ENCODE data around the gene HMCN2. TPM values are rescaled to one million over a fixed set of nuclear protein-coding genes. Genes with fewer than 3 reads are reported as not detected.

HMCN2 gene
- total RNA-seq, 2 donors from 2014 or later = 20.1 to 30.6 TPM

- H3K27ac ChIP-seq = no peak overlapping the region
- H3K4me1 ChIP-seq = no peaks in the 10 kb centered on the region
- H3K9me3 ChIP-seq = no peaks in the 10 kb centered on the region
- no peaks in the 10 kb centered on the region for H3K36me3 ChIP-seq
- TF ChIP-seq CTCF (IDR thresholded peaks at IDR 0.05) = no peak
- H3K27me3 ChIP-seq = no peaks in the 10 kb centered on the region
- no peak for DNase-seq
- intact Hi-C loops (cut with DNase I) = no loop called here
- no peak overlapping the region for H3K9ac ChIP-seq (ENCODE audit: low read depth in 2 of 2, low read length in 2 of 2)
- H3K4me3 ChIP-seq = no peak overlapping the region
Measured at GRCh38 chr9:130382096-130382495, 116.5 kb downstream of the HMCN2 start.

GRCh38 chr9:130382636-130383349, 117.2 kb downstream of the HMCN2 start:
- TF ChIP-seq CTCF (IDR thresholded peaks at IDR 0.05) = no peak
- intact Hi-C loops (cut with DNase I) = no loop called here
- DNase-seq = no peak
- Histone ChIP-seq H3K4me1 (no peaks in the 10 kb centered on the region), H3K36me3 (no peaks in the 10 kb centered on the region), H3K9ac (ENCODE audit: low read depth in 2 of 2, low read length in 2 of 2) (no peak overlapping the region), H3K4me3 (no peak overlapping the region), H3K27me3 (no peaks in the 10 kb centered on the region), H3K9me3 (no peaks in the 10 kb centered on the region), H3K27ac (no peak overlapping the region)

GRCh38 chr9:130383350-130383715, 117.8 kb downstream of the HMCN2 start:
- Histone ChIP-seq H3K9ac (ENCODE audit: low read depth in 2 of 2, low read length in 2 of 2) (no peak overlapping the region), H3K4me3 (no peak overlapping the region), H3K27me3 (no peaks in the 10 kb centered on the region), H3K4me1 (no peaks in the 10 kb centered on the region), H3K36me3 (no peaks in the 10 kb centered on the region), H3K27ac (no peak overlapping the region), H3K9me3 (no peaks in the 10 kb centered on the region)
- no peak for DNase-seq
- intact Hi-C loops (cut with DNase I) = no loop called here
- no peak for TF ChIP-seq CTCF (IDR thresholded peaks at IDR 0.05)

GRCh38 chr9:130383979-130384676, 118.6 kb downstream of the HMCN2 start:
- H3K9me3 ChIP-seq = no peaks in the 10 kb centered on the region
- H3K4me1 ChIP-seq = no peaks in the 10 kb centered on the region
- TF ChIP-seq CTCF (IDR thresholded peaks at IDR 0.05) = no peak
- no peaks in the 10 kb centered on the region for H3K27me3 ChIP-seq
- H3K9ac ChIP-seq (ENCODE audit: low read depth in 2 of 2, low read length in 2 of 2) = no peak overlapping the region
- H3K36me3 ChIP-seq = no peaks in the 10 kb centered on the region
- intact Hi-C loops (cut with DNase I) = no loop called here
- DNase-seq = no peak
- H3K4me3 ChIP-seq = no peak overlapping the region
- no peak overlapping the region for H3K27ac ChIP-seq

GRCh38 chr9:130385257-130385656, 119.7 kb downstream of the HMCN2 start:
- no peak overlapping the region for H3K9ac ChIP-seq (ENCODE audit: low read depth in 2 of 2, low read length in 2 of 2)
- no peak for DNase-seq
- no peaks in the 10 kb centered on the region for H3K4me1 ChIP-seq
- no peaks in the 10 kb centered on the region for H3K9me3 ChIP-seq
- H3K27me3 ChIP-seq = no peaks in the 10 kb centered on the region
- H3K4me3 ChIP-seq = no peak overlapping the region
- intact Hi-C loops (cut with DNase I) = no loop called here
- H3K36me3 ChIP-seq = no peaks in the 10 kb centered on the region
- no peak overlapping the region for H3K27ac ChIP-seq
- no peak for TF ChIP-seq CTCF (IDR thresholded peaks at IDR 0.05)
